Measurements from ENCODE around the gene MSH3.

The MSH3 gene

GRCh38 chr5:80919678-80920196 is 265.3 kb downstream of the MSH3 start:
- DNase-seq, result no peak

- DNase-seq, result no peak
Measured at GRCh38 chr5:80920333-80920732, 265.9 kb downstream of the MSH3 start.

DNA sequence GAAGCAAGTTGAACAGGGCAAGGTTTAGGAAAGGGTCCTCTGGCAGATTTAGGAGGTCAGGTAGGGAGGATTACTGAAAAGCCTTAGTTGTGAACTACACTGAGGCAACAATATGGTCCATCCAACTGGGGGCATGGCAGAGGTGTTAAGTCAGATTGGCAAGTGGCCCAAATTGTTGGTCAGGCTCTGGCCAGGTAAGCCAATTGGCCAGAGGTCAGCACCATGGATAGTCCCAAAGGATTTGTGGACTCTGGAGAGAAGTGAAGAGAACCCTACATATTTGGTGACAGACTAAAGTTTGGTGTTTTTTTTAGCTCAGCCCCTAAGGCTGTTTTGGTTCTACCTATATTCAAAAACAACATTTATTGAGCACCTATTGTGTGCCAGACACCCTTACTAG is 266.6 kb downstream of the MSH3 start:
- no peak for DNase-seq

- DNase-seq, result no peak
Measured at GRCh38 chr5:80925931-80926330, 271.5 kb downstream of the MSH3 start.

Data from GF-D8 (cell line).